Skeletal muscle tissue (tissue), 4 donors: ENCODE results near the gene UBE2N. TPM values are rescaled to one million over a fixed set of nuclear protein-coding genes. Genes with fewer than 3 reads are reported as not detected.
"Not testable (repeated sequence)": the region's sequence is repeated elsewhere in the genome, so short reads cannot be mapped to it uniquely, and the experiment has no call there.

ENCODE experiments used
- H3K27ac ChIP-seq: one replicate; pipeline ENCODE4 v1.7.0; 2013; ENCODE audit warnings: mild to moderate bottlenecking, low read depth, low read length, inconsistent platforms
- H3K27me3 ChIP-seq, 3 donors: one replicate each; pipeline ENCODE4 v1.7.0; 2013; ENCODE audit warnings: low read length in 3 of 3; ENCODE audit not compliant: control insufficient read depth in 3 of 3, insufficient read depth in 3 of 3
- H3K36me3 ChIP-seq, 3 donors: one replicate each; pipeline ENCODE4 v1.7.0; 2013; ENCODE audit warnings: low read length in 3 of 3; ENCODE audit not compliant: control insufficient read depth in 3 of 3, insufficient read depth in 3 of 3
- H3K4me1 ChIP-seq, 3 donors: one replicate each; pipeline ENCODE4 v1.7.0; 2013; ENCODE audit warnings: low read length in 3 of 3, mild to moderate bottlenecking in 3 of 3; ENCODE audit not compliant: control insufficient read depth in 3 of 3, insufficient read depth in 3 of 3
- H3K4me3 ChIP-seq, 3 donors: one replicate each; pipeline ENCODE4 v1.7.0; 2013; ENCODE audit warnings: low read length in 3 of 3
- H3K9ac ChIP-seq, 3 donors: one replicate each; pipeline ENCODE4 v1.7.0; 2013; ENCODE audit warnings: low read length in 3 of 3, mild to moderate bottlenecking in 3 of 3, moderate library complexity in 2 of 3, low read depth in 1 of 3
- H3K9me3 ChIP-seq, 3 donors: one replicate each; pipeline ENCODE4 v1.7.0; 2013; ENCODE audit warnings: low read length in 3 of 3; ENCODE audit not compliant: control insufficient read depth in 3 of 3
- total RNA-seq: library from RNA; depleted of rRNA; stranded (reverse); fragments of >200 nt; gene quantifications from one replicate; pipeline ENCODE4 v1.2.3, GENCODE V29; 2014
- donor health status: Osteomylitis.

Gene UBE2N
- total RNA-seq, 1 donor from 2014 or later, result 51.7 TPM

DNA sequence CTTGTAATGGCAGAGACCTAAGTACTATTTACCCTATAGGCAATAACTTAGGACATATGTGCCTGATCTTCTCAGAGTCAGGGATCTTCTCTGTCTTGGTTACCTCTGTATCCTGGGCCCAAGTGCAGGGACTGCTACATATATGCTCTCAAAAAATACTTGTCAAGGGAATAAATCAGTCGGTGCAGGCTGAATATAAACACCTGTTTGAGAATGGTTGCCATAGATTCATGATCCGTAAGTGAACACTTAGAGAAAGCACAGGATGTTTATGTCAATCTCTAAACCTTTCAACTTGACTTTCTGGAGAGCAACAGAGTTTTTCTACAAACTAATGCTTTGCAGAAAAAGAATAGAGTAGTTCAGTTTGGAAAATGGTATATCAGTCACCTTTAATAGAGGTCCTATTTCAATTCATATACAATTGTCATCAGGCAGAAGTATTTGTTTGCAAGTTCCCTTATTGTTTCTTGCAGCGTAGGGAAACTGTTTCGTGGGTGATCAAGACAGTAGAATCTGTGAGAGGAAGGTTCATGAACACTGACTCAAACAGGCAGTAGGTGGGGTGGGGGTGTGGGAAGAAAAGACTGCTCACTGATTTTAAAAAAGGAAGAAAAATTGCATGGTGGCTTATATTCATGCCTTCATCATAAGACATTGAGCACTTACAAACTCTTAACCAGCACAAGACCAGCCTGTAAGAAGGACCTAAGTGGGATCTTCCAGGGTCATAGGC is 6.0 kb upstream of the UBE2N start:
- Histone ChIP-seq H3K9ac (no peak overlapping the region), H3K27me3 (no peaks in the 10 kb centered on the region), H3K4me3 (no peak overlapping the region), H3K36me3 (no peaks in the 10 kb centered on the region), H3K4me1 (peaks cover under 1 to 5% (median 3%) of the 10 kb centered on the region in 3 donors), H3K9me3 (no peaks in the 10 kb centered on the region), H3K27ac (no peak overlapping the region)

DNA sequence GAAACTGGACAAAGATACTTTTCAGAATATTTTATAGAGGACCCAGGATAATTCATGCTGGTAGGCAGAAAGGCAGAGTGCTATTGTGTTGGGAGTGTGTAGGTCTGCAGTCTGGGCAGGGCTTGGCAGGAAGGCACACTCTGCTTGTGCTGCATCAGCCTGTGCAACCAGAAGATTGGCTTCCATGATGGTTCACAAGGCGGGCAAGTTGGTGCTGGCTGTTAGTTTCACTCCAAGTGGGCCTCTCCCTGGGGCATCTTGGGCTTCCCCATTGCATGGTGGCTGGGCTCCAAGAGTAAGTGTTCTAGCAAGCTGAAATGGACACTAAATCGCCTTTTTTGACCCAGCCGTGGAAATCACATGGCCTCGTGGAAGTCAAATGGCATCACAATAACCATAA is 1.8 kb upstream of the UBE2N start:
- no peak overlapping the region for H3K27ac ChIP-seq

DNA sequence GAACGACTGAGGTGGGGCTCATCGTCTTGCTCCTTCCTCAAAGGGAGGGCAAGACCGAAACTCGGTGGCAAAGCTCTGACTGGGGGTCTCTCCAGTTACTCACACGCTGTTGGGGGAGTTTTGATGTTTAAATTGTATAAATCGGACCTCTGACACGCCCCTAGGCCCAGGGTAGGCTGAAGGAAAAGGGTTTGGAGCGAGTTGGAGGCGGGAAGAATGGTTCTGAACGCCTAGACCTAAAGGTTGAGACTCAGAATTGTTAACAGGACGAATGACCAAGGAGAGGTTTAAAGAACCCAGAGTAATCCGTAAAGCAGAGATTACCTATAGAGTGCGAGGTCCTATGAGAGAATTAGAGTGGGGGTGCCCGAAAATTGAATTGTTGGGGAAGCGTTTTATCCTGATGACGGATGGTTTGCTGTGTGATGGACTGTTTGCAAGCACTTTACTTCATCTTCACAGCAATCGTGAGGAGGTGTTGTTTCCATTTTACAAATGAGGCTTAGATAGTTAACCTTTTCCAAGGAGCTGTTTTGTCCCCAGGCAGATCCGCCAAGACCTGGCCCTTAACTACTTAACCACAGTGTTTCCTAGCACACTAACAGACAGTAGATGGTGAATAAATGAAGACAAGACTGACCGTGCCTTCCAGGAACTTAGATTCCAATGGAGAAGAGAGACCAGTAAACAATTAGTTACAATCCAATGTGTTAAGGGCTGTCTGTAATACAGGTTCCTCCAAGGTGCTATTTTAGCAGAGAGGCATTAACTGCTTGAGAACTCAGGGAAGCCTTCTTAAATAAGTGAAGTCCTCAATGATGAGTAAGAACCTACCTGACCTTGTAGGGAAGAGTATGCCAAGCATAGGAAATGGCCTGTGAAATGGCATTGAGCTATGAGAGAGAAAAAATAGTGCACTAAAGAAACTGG is 929 bp upstream of the UBE2N start:
- Histone ChIP-seq H3K9ac (peak overlapping the region; percentile 79 to 95 (median 93)), H3K4me3 (peak overlapping the region; percentile 85 to 96 (median 88)), H3K4me1 (peaks cover 30 to 36% (median 32%) of the 10 kb centered on the region in 3 donors), H3K27ac (peak overlapping the region; percentile 91), H3K36me3 (no peaks in the 10 kb centered on the region), H3K9me3 (no peaks in the 10 kb centered on the region), H3K27me3 (no peaks in the 10 kb centered on the region)

More for the DNA sequence above, 1.8 kb upstream of the UBE2N start:
- peaks cover 27 to 28% (median 27%) of the 10 kb centered on the region in 3 donors for H3K4me1 ChIP-seq
- no peak overlapping the region for H3K9ac ChIP-seq
- no peaks in the 10 kb centered on the region for H3K36me3 ChIP-seq
- no peak overlapping the region for H3K4me3 ChIP-seq
- no peaks in the 10 kb centered on the region for H3K9me3 ChIP-seq
- H3K27me3 ChIP-seq, result no peaks in the 10 kb centered on the region

DNA sequence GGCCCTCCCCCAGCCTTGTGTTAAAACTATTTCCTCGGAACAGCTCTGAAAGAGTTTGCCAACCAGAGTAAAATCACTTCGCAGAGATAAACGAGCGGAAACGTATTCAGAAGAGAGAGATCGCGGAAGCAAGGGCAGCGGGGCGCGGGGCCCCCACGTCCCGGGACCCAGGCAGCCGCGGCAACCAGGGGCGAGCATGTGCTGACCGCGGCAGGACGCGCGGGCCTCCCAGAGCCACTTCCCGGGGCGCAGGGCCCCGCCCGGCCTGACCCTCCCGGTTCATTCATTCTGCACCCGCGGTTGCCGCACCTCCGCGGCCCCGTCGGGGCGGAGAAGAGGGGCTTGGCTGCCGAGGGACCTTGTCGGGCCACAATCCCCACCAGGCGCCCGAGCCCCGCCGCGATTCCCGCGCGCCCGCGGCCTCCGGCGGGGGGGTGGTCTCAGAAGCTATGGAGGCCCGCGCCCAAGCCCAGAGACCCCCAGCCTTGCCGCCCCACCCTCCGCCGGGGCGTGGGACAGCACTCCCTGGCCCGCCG is 598 bp downstream of the UBE2N start:
- Histone ChIP-seq H3K4me1 (peaks cover 30 to 47% (median 37%) of the 10 kb centered on the region in 3 donors), H3K27ac (peak overlapping the region; percentile 91), H3K36me3 (no peaks in the 10 kb centered on the region), H3K4me3 (peak overlapping the region; percentile 85 to 96 (median 88)), H3K27me3 (no peaks in the 10 kb centered on the region), H3K9ac (peak overlapping the region; percentile 79 to 95 (median 93)), H3K9me3 (no peaks in the 10 kb centered on the region)

DNA sequence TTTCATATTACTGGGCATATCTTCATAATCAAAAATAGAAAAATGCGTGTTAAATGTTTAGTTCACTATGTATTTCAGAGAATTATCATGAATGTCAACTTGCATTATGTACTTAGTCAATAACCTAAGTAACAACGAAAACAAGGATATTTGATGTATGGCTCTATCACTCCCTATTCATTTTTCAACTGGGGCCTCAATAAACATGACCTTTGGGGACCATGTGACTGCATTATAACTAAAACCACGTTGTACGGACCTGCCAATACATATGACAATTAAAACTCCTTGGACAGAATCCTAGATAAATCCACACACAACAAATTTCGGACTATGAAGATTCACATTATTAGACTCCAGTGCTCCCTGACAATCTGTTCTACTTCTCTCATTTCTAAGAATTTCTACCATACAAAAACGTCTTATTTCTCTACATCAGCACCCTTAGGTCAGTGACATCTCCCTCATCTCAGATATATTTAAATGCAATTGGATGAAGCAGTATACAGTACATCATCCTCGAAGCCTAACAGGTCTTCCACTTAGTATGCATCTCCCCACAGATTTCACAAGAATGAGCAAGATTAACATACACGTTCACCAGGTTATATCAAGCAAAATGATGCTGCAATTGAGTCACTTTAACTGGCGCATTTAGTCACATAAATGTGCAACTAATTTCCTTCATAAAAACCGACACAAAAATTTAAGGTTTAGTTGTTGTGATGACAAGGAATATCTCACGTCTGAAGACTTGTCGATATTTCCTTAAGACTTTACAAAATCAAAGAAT is 1.5 kb downstream of the UBE2N start:
- Histone ChIP-seq H3K9me3 (no peaks in the 10 kb centered on the region), H3K4me1 (peaks cover 30 to 47% (median 37%) of the 10 kb centered on the region in 3 donors), H3K27ac (peak overlapping the region; percentile 91), H3K4me3 (peak overlapping the region; percentile 85 to 96 (median 88)), H3K9ac (peak overlapping the region; percentile 79 to 95 (median 93)), H3K27me3 (no peaks in the 10 kb centered on the region), H3K36me3 (no peaks in the 10 kb centered on the region)

DNA sequence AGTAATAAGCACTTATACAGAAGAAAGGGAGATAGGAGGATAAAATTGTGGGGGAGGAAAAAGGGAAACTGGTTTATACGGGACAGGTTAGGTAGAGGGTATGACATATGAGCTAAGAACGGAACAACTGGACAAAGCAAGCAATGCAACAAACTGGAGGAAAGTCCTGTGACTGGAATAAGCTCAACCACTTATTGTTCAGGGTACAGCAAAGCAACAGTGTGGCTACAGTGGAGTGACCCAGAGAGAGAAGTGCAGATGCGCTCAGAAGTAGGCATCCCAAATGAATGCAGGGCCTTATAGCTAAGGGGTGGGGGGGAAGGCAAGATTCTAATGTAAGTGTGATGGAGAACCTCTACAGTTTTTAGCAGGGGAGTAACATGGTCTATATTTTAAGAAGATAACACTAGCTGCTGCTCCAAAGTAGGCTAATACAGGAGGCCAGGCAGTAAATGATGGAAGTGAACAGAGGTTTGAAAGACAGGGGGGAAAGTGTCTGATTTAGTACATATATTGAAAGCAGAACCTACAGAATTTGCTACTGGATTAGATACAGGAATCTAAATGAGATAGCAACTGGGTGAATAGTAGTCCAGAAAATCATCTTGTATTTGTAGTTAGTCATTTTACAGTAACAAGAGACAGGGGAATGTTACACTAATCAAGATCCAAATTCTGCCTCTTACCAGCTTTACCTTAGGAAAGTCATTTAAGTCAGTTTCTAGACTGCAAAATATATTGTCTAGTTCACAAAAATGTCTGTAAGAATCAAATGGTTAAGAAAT is 3.3 kb downstream of the UBE2N start:
- H3K27ac ChIP-seq, result peak overlapping the region; percentile 70
- H3K4me1 ChIP-seq, result peaks cover 37 to 47% (median 39%) of the 10 kb centered on the region in 3 donors

DNA sequence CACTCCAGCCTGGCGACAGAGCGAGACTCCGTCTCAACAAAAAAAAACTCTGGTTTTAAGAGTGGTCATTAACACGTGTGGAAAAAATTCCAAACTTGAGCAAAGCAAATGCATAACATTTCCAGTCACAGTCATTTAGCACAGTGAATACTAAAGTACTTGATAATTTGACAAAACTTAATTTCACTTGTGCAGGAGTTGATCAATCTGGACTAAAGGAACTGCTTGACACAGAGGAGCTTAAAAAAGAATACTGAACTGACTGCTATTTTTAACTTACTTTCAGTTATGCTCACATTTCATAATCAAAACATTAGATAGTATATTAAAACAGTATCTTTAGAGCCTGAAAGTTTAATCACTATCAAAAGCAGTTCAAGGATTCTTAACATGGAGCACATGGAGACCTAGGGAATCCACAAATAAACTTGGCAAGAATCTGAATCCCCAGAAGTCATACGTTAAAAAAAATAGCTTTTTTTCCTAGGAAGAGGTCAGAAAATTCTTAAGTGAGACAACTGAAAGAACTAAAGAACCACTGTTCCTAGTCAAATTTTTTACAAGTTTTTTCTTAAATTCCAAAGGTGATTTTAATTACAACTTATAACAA is 7.4 kb downstream of the UBE2N start:
- Histone ChIP-seq H3K9ac (peak overlapping the region; percentile 42 to 62 (median 59)), H3K27me3 (no peaks in the 10 kb centered on the region), H3K36me3 (no peaks in the 10 kb centered on the region), H3K27ac (peak overlapping the region; percentile 79), H3K9me3 (no peaks in the 10 kb centered on the region), H3K4me3 (peak overlapping the region; percentile 8 to 55 (median 47)), H3K4me1 (peaks cover 23 to 45% (median 25%) of the 10 kb centered on the region in 3 donors)

More for the DNA sequence above, 3.3 kb downstream of the UBE2N start:
- H3K9me3 ChIP-seq, result no peaks in the 10 kb centered on the region
- no peaks in the 10 kb centered on the region for H3K36me3 ChIP-seq
- peak overlapping the region in 1 of 3 donors; percentile 45 for H3K9ac ChIP-seq
- no peaks in the 10 kb centered on the region for H3K27me3 ChIP-seq
- no peak overlapping the region for H3K4me3 ChIP-seq

DNA sequence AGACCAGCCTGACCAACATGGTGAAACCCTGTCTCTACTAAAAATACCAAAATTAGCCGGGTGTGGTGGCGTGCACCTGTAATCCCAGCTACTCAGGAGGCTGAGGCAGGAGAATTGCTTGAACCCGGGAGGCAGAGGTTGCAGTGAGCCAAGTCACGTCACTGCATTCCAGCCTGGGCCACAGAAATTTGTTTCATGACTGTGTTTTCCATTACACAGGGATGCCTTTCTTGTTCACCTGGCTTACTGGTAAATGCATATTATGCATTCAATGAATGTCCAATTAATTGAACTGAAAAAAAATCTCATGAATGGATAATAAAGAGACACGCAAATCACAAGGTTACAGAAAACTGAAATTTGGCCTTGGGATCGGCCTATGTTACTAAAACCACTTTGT is 9.7 kb downstream of the UBE2N start:
- H3K4me1 ChIP-seq, result peaks cover 17 to 33% (median 25%) of the 10 kb centered on the region in 3 donors
- not testable (repeated sequence) for H3K9ac ChIP-seq, H3K36me3 ChIP-seq, H3K27me3 ChIP-seq, H3K9me3 ChIP-seq, H3K4me3 ChIP-seq
- peak overlapping the region; percentile 52 for H3K27ac ChIP-seq
